Testis (tissue), 3 donors: ENCODE results near the gene TPP1. TPM values are rescaled to one million over a fixed set of nuclear protein-coding genes. Genes with fewer than 3 reads are reported as not detected.
A peak's percentile ranks its signal among the peaks of the same experiment; 100 is the strongest.

Experiments
- DNase-seq: peaks from one replicate; pipeline ENCODE4 v3.0.0-alpha.2; 2019
- H3K27ac ChIP-seq, 2 donors: fragments of 200-600 bp; sonication (generic); one replicate each; pipeline ENCODE4 v1.5.1; 2019
- H3K27me3 ChIP-seq: fragments of 200-600 bp; sonication (generic); one replicate; pipeline ENCODE4 v1.5.1; 2019
- H3K36me3 ChIP-seq: fragments of 200-600 bp; sonication (generic); one replicate; pipeline ENCODE4 v1.5.1; 2017; ENCODE audit warnings: low read depth; ENCODE audit errors: missing control alignments
- H3K4me1 ChIP-seq: fragments of 200-600 bp; sonication (generic); one replicate; pipeline ENCODE4 v1.5.1; 2019
- H3K4me3 ChIP-seq, 2 donors: fragments of 200-600 bp; sonication (generic); one replicate each; pipeline ENCODE4 v1.5.1; 2017 to 2019
- H3K9me3 ChIP-seq: fragments of 200-600 bp; sonication (generic); one replicate; pipeline ENCODE4 v1.5.1; 2017
- POLR2A ChIP-seq: fragments of 450-650 bp; IDR thresholded peaks from one replicate; pipeline ENCODE4 v1.6.1; 2017; ENCODE audit warnings: antibody characterized with exemption, mild to moderate bottlenecking, moderate library complexity
- WGBS, 2 donors: methylation state at CpG; one replicate each; pipeline ENCODE4 v1.1.5; 2018; 5-methylcytosine and 5-hydroxymethylcytosine counted together
- intact Hi-C: fragments of 100-400 bp; cut with DNase I; formaldehyde crosslinking; loops from one replicate; pipeline ENCODE4 v1.15.1; 2023; ENCODE audit warnings: low total_unique reads
- polyA plus RNA-seq: library from polyadenylated mRNA; stranded (reverse); fragments of 350-450 nt; fragmentation: Illumina TruSeq; extraction: RNeasy Lipid Tissue Mini Kit (QIAGEN cat#74804); gene quantifications from one replicate; pipeline ENCODE4 v1.2.3, GENCODE V29; 2014; ENCODE audit warnings: low read depth, low replicate concordance; ENCODE audit not compliant: insufficient read depth
- total RNA-seq, 2 donors: library from RNA; depleted of rRNA; stranded (reverse); fragments of >200 nt; gene quantifications; one replicate each; pipeline ENCODE4 v1.2.3, GENCODE V29; 2016
- TF ChIP-seq, protein P1 (sequence below), 3 experiments: fragments of 450-650 bp in 2 of 3; fragments of 200-600 bp in 1 of 3; sonication (generic) in 1 of 3; IDR thresholded peaks; one replicate each; pipeline ENCODE4 v1.5.1; 2016 to 2019; ENCODE audit warnings: antibody characterized with exemption in 3 of 3, mild to moderate bottlenecking in 2 of 3, moderate library complexity in 1 of 3

Gene TPP1
- total and polyA plus RNA-seq, 3 donors from 2014 or later: 60.9 to 151 (median 134) TPM

DNA sequence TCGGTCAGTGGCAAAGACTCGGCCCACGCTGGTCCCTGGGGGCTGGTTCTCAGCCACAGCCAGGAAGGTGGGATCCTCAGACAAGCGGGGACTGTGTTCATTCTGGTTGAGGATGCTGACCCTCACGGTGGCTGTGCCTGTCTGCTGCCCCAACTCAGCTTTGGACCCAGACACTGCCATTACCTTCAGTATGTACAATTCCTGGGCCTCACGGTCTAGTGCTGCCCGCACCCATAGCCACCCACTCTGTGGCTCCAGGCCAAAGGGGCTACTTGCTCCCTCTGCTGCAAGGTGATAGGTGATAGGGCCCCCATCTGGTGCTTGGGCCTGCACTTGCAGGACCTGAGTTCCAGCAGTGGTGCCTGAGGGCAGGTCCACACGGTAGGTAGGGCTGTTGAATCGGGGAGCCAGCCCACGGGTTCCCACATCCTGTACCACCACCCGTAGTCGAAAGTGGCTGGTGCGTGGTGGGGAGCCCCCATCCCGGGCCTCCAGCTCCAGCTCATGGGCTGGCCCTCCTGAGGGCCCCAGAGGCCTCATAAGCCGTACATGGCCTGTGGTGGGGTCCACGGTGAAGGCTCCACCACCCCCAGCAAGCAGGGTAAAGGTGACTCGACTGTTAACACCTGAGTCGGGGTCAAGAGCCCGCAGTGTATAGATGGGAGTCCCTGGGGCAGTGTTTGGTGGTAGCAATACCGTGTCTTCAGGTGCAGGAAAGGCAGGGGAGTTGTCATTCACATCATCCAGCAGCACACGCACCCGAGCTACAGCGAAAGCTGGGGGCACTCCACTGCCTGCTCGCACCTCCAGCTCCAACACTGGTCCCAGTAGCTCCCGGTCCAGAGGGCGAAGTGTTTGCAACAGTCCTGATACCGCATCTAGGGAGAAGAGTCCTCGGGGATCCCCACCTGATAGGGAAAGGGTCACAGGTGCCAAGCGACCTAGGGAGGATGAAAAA, 13.2 kb upstream of the TPP1 start:
- Histone ChIP-seq H3K4me1 (peaks cover 7% of the 10 kb centered on the region), H3K4me3 (no peak overlapping the region), H3K36me3 (no peaks in the 10 kb centered on the region), H3K9me3 (no peaks in the 10 kb centered on the region), H3K27ac (no peak overlapping the region), H3K27me3 (no peaks in the 10 kb centered on the region)
- TF ChIP-seq POLR2A: no peak
- TF ChIP-seq, protein P1, sequence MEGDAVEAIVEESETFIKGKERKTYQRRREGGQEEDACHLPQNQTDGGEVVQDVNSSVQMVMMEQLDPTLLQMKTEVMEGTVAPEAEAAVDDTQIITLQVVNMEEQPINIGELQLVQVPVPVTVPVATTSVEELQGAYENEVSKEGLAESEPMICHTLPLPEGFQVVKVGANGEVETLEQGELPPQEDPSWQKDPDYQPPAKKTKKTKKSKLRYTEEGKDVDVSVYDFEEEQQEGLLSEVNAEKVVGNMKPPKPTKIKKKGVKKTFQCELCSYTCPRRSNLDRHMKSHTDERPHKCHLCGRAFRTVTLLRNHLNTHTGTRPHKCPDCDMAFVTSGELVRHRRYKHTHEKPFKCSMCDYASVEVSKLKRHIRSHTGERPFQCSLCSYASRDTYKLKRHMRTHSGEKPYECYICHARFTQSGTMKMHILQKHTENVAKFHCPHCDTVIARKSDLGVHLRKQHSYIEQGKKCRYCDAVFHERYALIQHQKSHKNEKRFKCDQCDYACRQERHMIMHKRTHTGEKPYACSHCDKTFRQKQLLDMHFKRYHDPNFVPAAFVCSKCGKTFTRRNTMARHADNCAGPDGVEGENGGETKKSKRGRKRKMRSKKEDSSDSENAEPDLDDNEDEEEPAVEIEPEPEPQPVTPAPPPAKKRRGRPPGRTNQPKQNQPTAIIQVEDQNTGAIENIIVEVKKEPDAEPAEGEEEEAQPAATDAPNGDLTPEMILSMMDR (IDR thresholded peaks at IDR 0.05): no peak
- DNase-seq: no peak
- intact Hi-C loops: no loop called here
- WGBS, 2 donors: 90 to 94% methylated on average over 2 to 29 of the region's 29 CpGs

GRCh38 chr11:6631361-6631890, 12.2 kb upstream of the TPP1 start:
- H3K27me3 ChIP-seq: no peaks in the 10 kb centered on the region
- no peak for TF ChIP-seq POLR2A
- TF ChIP-seq, protein P1 (IDR thresholded peaks at IDR 0.05): no peak

GRCh38 chr11:6630632-6631291, 11.5 kb upstream of the TPP1 start:
- Histone ChIP-seq H3K9me3 (no peaks in the 10 kb centered on the region), H3K27me3 (no peaks in the 10 kb centered on the region), H3K4me1 (peaks cover 6% of the 10 kb centered on the region), H3K4me3 (peak overlapping the region in 1 of 2 donors; percentile 58), H3K27ac (no peak overlapping the region), H3K36me3 (no peaks in the 10 kb centered on the region)
- WGBS, 2 donors: 64 to 69% methylated on average over 11 to 26 of the region's 28 CpGs
- no peak for DNase-seq
- intact Hi-C loops: no loop called here
- no peak for TF ChIP-seq POLR2A
- TF ChIP-seq, protein P1 (IDR thresholded peaks at IDR 0.05): no peak

More at GRCh38 chr11:6631361-6631890, 12.2 kb upstream of the TPP1 start:
- Histone ChIP-seq H3K4me3 (no peak overlapping the region), H3K36me3 (no peaks in the 10 kb centered on the region), H3K9me3 (no peaks in the 10 kb centered on the region), H3K4me1 (peaks cover 7% of the 10 kb centered on the region), H3K27ac (no peak overlapping the region)
- intact Hi-C loops: no loop called here
- 79 to 87% methylated on average over 11 of the region's 11 CpGs for WGBS, 2 donors
- no peak for DNase-seq

DNA sequence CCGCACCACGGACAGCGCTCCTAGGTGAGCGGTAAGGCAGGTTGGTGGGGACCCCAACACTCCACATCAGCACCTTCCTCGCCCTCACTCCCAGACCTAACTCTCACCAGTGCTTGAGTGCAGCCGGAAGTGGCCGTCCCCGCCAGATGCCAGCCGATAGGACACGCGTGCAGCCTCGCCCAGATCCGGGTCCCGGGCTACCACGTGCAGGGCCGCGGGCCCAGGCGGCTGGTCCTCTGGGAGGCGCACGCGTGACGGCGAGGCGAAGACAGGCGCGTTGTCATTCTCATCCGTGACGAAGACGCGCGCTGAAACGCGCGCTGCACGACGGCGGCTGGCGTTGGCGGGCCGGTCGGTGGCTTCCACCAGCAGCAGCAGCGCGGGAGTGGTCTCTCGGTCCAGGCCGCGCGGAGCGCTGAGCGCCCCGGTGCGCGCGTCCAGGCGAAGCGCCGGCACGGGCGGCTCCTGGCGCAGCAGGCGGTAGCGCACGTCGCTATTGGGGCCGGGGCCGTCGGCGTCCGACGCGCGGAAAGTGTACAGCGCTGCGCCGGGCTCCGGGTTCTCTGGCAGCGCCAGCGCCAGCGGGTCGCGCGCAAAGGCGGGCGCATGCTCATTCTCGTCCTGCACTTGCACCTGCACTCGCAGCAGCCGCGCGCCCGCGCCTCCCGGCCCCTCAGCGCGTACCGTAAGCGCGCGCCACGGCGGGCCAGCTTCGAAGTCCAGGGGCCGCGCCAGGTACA, 10.8 kb upstream of the TPP1 start:
- Histone ChIP-seq H3K36me3 (no peaks in the 10 kb centered on the region), H3K9me3 (no peaks in the 10 kb centered on the region), H3K27me3 (no peaks in the 10 kb centered on the region), H3K27ac (no peak overlapping the region), H3K4me1 (no peaks in the 10 kb centered on the region), H3K4me3 (peak overlapping the region; percentile 36 to 58)
- 63 to 82% methylated on average over 43 to 95 of the region's 102 CpGs for WGBS, 2 donors
- DNase-seq: peak; percentile 64
- TF ChIP-seq, protein P1 (IDR thresholded peaks at IDR 0.05): no peak
- no peak for TF ChIP-seq POLR2A
- intact Hi-C loops: no loop called here
